Spleen (tissue), 11 donors: ENCODE measurements around the gene ANG. TPM values are rescaled to one million over a fixed set of nuclear protein-coding genes. Genes with fewer than 3 reads are reported as not detected.

Experiments used
- DNase-seq: peaks from one replicate; pipeline ENCODE4 v3.0.0-alpha.2; 2020
- H3K27ac ChIP-seq, 8 donors: fragments of 200-600 bp; sonication (generic) in 7 of 8; 1 replicate in 4 of 8; 2 replicates in 4 of 8; pipeline versions ENCODE4 v1.5.0 to v1.8.0; 2016 to 2021; ENCODE audit warnings: inconsistent platforms in 4 of 8, mild to moderate bottlenecking in 4 of 8, moderate library complexity in 1 of 8
- H3K27me3 ChIP-seq, 7 donors: fragments of 200-600 bp; sonication (generic) in 6 of 7; replicated peaks in 1 of 7; 1 replicate in 4 of 7; 2 replicates in 3 of 7; pipeline versions ENCODE4 v1.5.0 to v1.8.0; 2016 to 2021; ENCODE audit warnings: inconsistent platforms in 3 of 7, mild to moderate bottlenecking in 1 of 7
- H3K36me3 ChIP-seq, 6 donors: fragments of 200-600 bp; sonication (generic) in 5 of 6; 1 replicate in 4 of 6; 2 replicates in 2 of 6; pipeline versions ENCODE4 v1.5.0 to v1.8.0; 2016 to 2021; ENCODE audit warnings: inconsistent platforms in 2 of 6
- H3K4me1 ChIP-seq, 6 donors: fragments of 200-600 bp; sonication (generic) in 5 of 6; 1 replicate in 3 of 6; 2 replicates in 3 of 6; pipeline versions ENCODE4 v1.5.0 to v1.8.0; 2016 to 2021; ENCODE audit warnings: inconsistent platforms in 3 of 6
- H3K4me3 ChIP-seq, 8 donors: fragments of 200-600 bp; sonication (generic) in 7 of 8; 1 replicate in 4 of 8; 2 replicates in 4 of 8; pipeline versions ENCODE4 v1.5.0 to v1.8.0; 2016 to 2021; ENCODE audit warnings: inconsistent platforms in 4 of 8, mild to moderate bottlenecking in 4 of 8, moderate library complexity in 2 of 8
- H3K9me3 ChIP-seq, 8 donors: fragments of 200-600 bp; sonication (generic) in 7 of 8; 1 replicate in 4 of 8; 2 replicates in 4 of 8; pipeline versions ENCODE4 v1.5.0 to v1.8.0; 2016 to 2021; ENCODE audit warnings: inconsistent platforms in 4 of 8
- POLR2A ChIP-seq, 3 donors: fragments of 450-650 bp; IDR thresholded peaks; one replicate each; pipeline ENCODE4 v1.5.1; 2017; ENCODE audit warnings: antibody characterized with exemption in 3 of 3, mild to moderate bottlenecking in 1 of 3
- WGBS, 5 donors: extraction: QIAGEN DNeasy Blood & Tissue Kit in 3 of 5; methylation state at CpG; one replicate each; pipeline versions ENCODE4 v1.1.5 to v1.1.7; 2013 to 2018; 5-methylcytosine and 5-hydroxymethylcytosine counted together
- intact Hi-C: fragments of 100-400 bp; cut with DNase I; formaldehyde crosslinking; loops from one replicate; pipeline ENCODE4 v1.15.0; 2023; ENCODE audit warnings: low total_unique reads
- polyA plus RNA-seq, 3 donors: library from polyadenylated mRNA; stranded (reverse); fragments of 200-250 nt; gene quantifications; one replicate each; pipeline ENCODE4 v1.2.1, GENCODE V29; 2013
- small RNA-seq, 4 donors: library from RNA; depleted of rRNA; stranded (forward); fragments of <200 nt; gene quantifications; one replicate each; pipeline ENCODE3, GENCODE V24; 2016
- total RNA-seq, 7 donors: library from RNA; depleted of rRNA in 3 of 7; stranded (reverse); fragments of >200 nt in 3 of 7; fragmentation: NEBNext Ultra II Directional in 4 of 7; extraction: Animal tissue kit (Norgen Biotek cat#: 25700) in 4 of 7; gene quantifications; one replicate each; pipeline versions ENCODE4 v1.1.0 to v1.2.1, GENCODE V29; 2016 to 2021
- TF ChIP-seq, protein P1 (sequence below), 11 experiments: fragments of 200-600 bp in 7 of 11; fragments of 450-650 bp in 4 of 11; sonication (generic) in 4 of 11; IDR thresholded peaks in 8 of 11; conservative IDR thresholded peaks in 3 of 11; 1 replicate in 7 of 11; 2 replicates in 4 of 11; pipeline versions ENCODE4 v1.4.0 to v1.8.0; 2016 to 2021; ENCODE audit warnings: antibody characterized with exemption in 11 of 11, inconsistent platforms in 4 of 11, mild to moderate bottlenecking in 1 of 11
- donor health status: healthy with polysubstance abuse.
- donor health status: DM: no; HTN: no; CAD: no; lungs with moderate emphysema.
- donor health status: DM: no; HTN: no; CAD: no.
- donor health status: Bipolar disorder and iron deficiency.
- donor health status: healthy.
- donor health status: DM: no; HTN: no; CAD: no.
- donor health status: DM: yes; HTN: yes; CAD: no.

The ANG gene
- total and polyA plus RNA-seq, 10 donors: 1.6 to 10.2 (median 4.3) TPM

GRCh38 chr14:20743556-20743955 is 55.0 kb downstream of the ANG start:
- no peak for DNase-seq
- no peaks in the 10 kb centered on the region for H3K4me1 ChIP-seq
- H3K4me3 ChIP-seq: no peak overlapping the region
- H3K9me3 ChIP-seq: no peaks in the 10 kb centered on the region
- H3K27ac ChIP-seq: no peak overlapping the region
- intact Hi-C loops: no loop called here
- TF ChIP-seq, protein P1, sequence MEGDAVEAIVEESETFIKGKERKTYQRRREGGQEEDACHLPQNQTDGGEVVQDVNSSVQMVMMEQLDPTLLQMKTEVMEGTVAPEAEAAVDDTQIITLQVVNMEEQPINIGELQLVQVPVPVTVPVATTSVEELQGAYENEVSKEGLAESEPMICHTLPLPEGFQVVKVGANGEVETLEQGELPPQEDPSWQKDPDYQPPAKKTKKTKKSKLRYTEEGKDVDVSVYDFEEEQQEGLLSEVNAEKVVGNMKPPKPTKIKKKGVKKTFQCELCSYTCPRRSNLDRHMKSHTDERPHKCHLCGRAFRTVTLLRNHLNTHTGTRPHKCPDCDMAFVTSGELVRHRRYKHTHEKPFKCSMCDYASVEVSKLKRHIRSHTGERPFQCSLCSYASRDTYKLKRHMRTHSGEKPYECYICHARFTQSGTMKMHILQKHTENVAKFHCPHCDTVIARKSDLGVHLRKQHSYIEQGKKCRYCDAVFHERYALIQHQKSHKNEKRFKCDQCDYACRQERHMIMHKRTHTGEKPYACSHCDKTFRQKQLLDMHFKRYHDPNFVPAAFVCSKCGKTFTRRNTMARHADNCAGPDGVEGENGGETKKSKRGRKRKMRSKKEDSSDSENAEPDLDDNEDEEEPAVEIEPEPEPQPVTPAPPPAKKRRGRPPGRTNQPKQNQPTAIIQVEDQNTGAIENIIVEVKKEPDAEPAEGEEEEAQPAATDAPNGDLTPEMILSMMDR (IDR thresholded peaks at IDR 0.05 in 8 of 11, conservative IDR thresholded peaks at IDR 0.05 in 3 of 11): no peak
- no peak for TF ChIP-seq POLR2A (IDR thresholded peaks at IDR 0.05)
- no peaks in the 10 kb centered on the region for H3K36me3 ChIP-seq
- WGBS, 5 donors: 74 to 89% (median 79%) methylated on average over 2 of the region's 2 CpGs
- H3K27me3 ChIP-seq: no peaks in the 10 kb centered on the region

Small RNAs within 50 kb of the gene (small RNA-seq; reads per million reads assigned to genes)
- 0 reads per million in 4 donors for gene RF00019

Other genes with a start within 250 kb of the ANG start
- 100 to 1,000 TPM in 2 of 7 donors, 10 to 100 TPM in 5; 48.6 to 110 (median 72.6) TPM for gene OSGEP, start 234.0 kb upstream of the ANG start, total RNA-seq
- gene OSGEP, start 234.0 kb upstream of the ANG start, polyA plus RNA-seq: 100 to 1,000 TPM in 1 of 3 donors, 10 to 100 TPM in 2; 78.7 to 107 (median 87.1) TPM
- gene APEX1, start 233.5 kb upstream of the ANG start, total RNA-seq: 100 to 1,000 TPM in 6 of 7 donors, 10 to 100 TPM in 1; 89.4 to 153 (median 104) TPM
- gene APEX1, start 233.5 kb upstream of the ANG start, polyA plus RNA-seq: 100 to 1,000 TPM; 139 to 151 (median 140) TPM
- gene PIP4P1, start 227.3 kb upstream of the ANG start, total RNA-seq: 10 to 100 TPM; 32.5 to 45.6 (median 38.4) TPM
- gene PIP4P1, start 227.3 kb upstream of the ANG start, polyA plus RNA-seq: 10 to 100 TPM; 37.1 to 79.6 (median 55.9) TPM
- gene PNP, start 219.4 kb upstream of the ANG start, total RNA-seq: 10 to 100 TPM; 36.0 to 93.1 (median 65.5) TPM
- gene PNP, start 219.4 kb upstream of the ANG start, polyA plus RNA-seq: 10 to 100 TPM; 44.8 to 64.3 (median 48.2) TPM
- under 1 TPM in 4 of 7 donors, not detected in 3; 0.60 to 0.95 (median 0.71) TPM for gene RNASE10, start 183.2 kb upstream of the ANG start, total RNA-seq
- gene RNASE10, start 183.2 kb upstream of the ANG start, polyA plus RNA-seq: not detected
- gene RNASE9, start 127.7 kb upstream of the ANG start, total RNA-seq: not detected
- not detected for gene RNASE9, start 127.7 kb upstream of the ANG start, polyA plus RNA-seq
- gene RNASE11, start 100.8 kb upstream of the ANG start, total RNA-seq: not detected
- gene RNASE11, start 100.8 kb upstream of the ANG start, polyA plus RNA-seq: not detected
- not detected for gene RNASE12, start 97.4 kb upstream of the ANG start, total RNA-seq
- gene RNASE12, start 97.4 kb upstream of the ANG start, polyA plus RNA-seq: not detected
- under 1 TPM in 2 of 7 donors, not detected in 5; 0.27 to 0.77 TPM for gene OR6S1, start 47.1 kb upstream of the ANG start, total RNA-seq
- under 1 TPM in 1 of 3 donors, not detected in 2; 0.10 TPM for gene OR6S1, start 47.1 kb upstream of the ANG start, polyA plus RNA-seq
- gene RNASE4, start 4.2 kb upstream of the ANG start, total RNA-seq: 10 to 100 TPM in 3 of 7 donors, 1 to 10 TPM in 3, under 1 TPM in 1; 0.89 to 19.9 (median 9.8) TPM
- gene RNASE4, start 4.2 kb upstream of the ANG start, polyA plus RNA-seq: 10 to 100 TPM in 1 of 3 donors, 1 to 10 TPM in 2; 7.6 to 15.6 (median 8.4) TPM
- not detected for gene EDDM3A, start 57.1 kb downstream of the ANG start, total RNA-seq
- under 1 TPM in 1 of 3 donors, not detected in 2; 0.24 TPM for gene EDDM3A, start 57.1 kb downstream of the ANG start, polyA plus RNA-seq
- gene EDDM3B, start 79.6 kb downstream of the ANG start, total RNA-seq: not detected
- not detected for gene EDDM3B, start 79.6 kb downstream of the ANG start, polyA plus RNA-seq
- 100 to 1,000 TPM in 2 of 7 donors, 10 to 100 TPM in 5; 15.2 to 162 (median 40.5) TPM for gene RNASE6, start 92.5 kb downstream of the ANG start, total RNA-seq
- gene RNASE6, start 92.5 kb downstream of the ANG start, polyA plus RNA-seq: 100 to 1,000 TPM in 1 of 3 donors, 10 to 100 TPM in 2; 45.4 to 193 (median 63.6) TPM
- gene RNASE1, start 114.1 kb downstream of the ANG start, total RNA-seq: 100 to 1,000 TPM; 145 to 497 (median 339) TPM
- gene RNASE1, start 114.1 kb downstream of the ANG start, polyA plus RNA-seq: 100 to 1,000 TPM in 1 of 3 donors, 10 to 100 TPM in 2; 61.9 to 151 (median 79.0) TPM
- gene RNASE3, start 202.6 kb downstream of the ANG start, total RNA-seq: 10 to 100 TPM in 2 of 7 donors, 1 to 10 TPM in 5; 1.4 to 24.0 (median 2.7) TPM
- gene RNASE3, start 202.6 kb downstream of the ANG start, polyA plus RNA-seq: 1 to 10 TPM in 2 of 3 donors, under 1 TPM in 1; 0.62 to 2.8 (median 2.4) TPM